GM21423 (cell line): ENCODE results near the gene ME3.
"Not testable (repeated sequence)": the region's sequence is repeated elsewhere in the genome, so short reads cannot be mapped to it uniquely, and the experiment has no call there.

ENCODE experiments used
- ATAC-seq: cut with Tn5 transposase; IDR thresholded peaks from one replicate; pipeline ENCODE4 v1.9.1; 2021; ENCODE audit warnings: mild to moderate bottlenecking, moderate library complexity; ENCODE audit not compliant: unreplicated experiment

The ME3 gene

DNA sequence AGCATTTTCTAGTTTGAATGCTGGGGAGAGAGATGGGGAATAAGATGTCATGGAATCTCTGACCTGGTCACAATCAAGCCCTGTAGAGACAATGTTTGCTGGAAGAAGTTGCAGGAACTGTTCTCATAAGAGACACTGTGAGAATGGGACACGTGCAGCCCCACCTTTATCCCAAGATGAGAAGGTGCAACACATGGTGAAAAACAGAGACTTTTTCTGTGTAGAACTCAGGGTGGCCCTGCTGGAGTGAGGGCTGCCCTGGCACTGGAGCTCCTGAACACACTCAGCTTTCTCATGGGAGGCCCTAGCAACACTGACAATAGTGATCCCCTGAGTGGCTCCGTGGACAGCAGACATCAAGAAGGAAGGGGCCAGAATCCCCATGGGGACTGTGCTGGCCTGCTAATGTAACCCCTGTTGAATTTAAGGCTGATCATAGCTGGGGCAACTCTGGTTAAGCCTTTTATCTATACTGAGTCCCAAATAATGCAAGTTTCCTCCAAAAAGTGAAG, 106.6 kb downstream of the ME3 start:
- no peak for ATAC-seq

DNA sequence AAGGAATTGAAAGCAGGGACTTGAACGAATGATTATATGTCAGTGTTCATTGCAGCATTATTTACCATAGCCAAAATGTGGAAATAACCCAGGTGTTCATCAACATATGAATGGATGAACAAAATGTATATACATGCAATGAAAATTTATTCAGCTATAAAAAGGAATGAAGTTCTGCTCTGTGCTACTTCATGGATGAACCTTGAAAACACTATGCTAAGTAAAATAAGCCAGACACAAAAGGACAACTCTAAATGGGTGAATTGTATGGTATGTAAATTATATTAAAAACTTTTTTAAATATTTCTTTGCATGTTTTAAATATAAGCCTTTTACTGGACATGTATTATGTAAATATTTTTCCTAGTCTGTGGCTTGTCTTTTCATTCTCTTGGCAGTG, 107.0 kb downstream of the ME3 start:
- no peak for ATAC-seq

DNA sequence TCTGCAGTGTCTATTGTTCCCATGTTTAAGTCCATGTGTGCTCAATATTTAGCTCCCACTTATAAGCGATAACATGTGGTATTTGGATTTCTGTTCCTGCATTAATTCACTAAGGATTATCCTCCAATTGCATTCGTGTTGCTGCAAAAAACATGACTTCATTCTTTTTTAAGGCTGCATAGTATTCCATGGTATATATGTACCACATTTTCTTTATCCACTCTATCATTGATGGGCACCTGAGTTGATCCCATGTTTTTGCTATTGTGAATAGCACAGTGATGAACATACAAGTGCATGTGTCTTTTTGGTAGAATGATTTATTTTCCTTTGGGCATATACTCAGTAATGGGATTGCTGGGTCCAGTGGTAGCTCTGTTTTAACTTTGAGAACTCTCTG, 109.6 kb downstream of the ME3 start:
- ATAC-seq = not testable (repeated sequence)

DNA sequence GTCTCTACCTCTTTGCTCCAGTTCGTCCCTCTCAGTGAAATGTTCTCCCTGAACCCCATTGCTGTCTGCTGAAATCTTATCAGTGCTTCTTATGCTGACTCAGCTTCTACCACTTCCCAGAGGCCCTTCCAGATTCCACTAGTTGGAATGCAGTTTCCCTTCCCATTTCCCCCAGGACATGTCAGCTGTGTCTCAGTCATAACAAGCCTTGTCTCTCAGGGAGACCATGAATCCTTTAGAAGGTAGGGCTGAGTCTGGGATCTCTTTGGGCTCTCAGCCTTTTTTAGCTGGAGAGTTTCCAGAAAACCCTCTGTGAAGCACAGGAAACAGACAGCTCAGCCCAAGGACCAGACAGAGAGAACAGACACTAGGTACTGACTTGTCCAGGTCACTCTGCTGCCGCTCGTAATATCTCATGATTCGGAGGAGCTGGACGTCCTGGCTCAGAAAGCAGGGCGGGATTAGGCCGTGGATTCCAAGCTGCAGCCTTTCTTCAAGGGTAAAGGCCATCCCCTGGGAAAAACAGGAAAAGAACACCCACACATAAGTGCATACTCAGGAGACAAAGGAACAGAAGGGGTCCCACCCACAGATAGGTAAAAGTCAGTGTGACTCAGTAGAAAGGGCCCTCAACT, 113.0 kb downstream of the ME3 start:
- ATAC-seq = no peak

DNA sequence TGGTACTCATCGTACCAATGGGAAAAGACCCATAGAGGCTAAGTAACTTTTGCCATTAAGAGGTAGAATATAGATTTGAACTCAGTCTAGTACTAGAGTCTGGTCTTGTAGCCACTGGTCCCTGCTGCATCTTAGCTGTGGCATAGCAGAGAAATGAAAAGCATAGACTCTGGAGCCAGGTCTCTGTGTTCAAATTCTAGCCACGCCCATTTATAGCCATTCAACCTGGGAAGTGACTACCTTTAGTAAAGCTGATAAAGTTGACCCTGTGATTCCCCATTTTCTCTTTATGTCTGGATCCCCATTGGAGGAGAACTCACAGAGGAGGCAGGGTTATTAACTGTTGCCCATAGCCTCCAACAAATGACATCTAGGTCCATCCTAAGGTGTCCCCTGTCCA, 113.6 kb downstream of the ME3 start:
- no peak for ATAC-seq

DNA sequence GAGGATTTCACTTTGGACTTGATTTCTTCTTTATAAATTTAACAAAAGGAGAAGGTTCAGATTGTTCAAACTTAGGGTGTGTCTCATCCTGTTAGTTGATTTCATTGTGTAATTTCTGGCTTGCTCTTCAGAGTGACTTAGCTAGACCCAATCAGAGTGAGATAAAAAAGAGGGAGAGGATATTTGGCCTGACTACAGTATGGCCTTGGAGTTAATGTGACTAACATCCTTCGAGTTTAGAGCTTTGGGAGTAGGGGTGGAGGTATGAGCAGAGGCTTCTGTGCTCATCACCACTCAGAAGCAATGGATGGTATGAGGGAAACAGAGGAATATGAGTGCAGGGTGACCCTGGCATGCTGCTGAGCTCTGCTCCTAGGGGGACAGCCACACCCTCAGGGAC, 114.2 kb downstream of the ME3 start:
- no peak for ATAC-seq

DNA sequence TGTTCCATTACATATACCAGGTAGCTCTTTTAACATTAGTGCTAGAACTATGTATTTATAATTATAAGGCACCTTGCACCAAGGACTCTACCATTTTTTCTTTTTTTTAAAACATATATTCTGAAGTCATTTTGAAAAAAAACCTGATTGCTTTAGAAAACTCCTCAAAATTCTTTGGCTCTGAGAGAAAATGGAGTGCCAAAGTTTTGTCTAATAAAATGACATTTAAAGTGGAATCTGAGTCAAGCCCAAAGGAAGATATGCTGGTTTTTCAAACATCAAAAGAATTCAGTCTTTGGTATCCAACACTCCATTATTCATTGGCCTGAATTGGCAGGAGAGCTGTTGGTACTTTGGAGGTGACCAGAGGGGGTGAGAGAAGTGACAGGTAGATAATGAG, 116.5 kb downstream of the ME3 start:
- no peak for ATAC-seq

DNA sequence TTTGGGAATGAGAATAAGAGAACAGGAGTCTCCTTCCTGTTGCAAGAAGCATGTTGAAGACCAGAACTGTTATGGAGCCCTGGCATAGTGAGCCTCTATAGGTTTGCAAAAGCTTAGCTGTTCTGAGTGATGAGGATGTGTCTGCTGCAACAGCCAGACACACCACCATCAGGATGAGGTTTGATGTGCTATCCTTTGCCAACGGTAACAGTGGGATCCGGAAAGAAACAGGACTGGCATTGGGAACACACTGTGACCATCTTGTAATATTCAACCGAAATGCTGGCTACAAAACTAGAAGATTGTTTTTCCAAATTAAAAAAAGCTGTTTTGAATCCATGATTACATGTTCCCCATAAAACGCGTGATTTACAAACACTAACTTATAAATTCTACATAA, 117.0 kb downstream of the ME3 start:
- no peak for ATAC-seq

DNA sequence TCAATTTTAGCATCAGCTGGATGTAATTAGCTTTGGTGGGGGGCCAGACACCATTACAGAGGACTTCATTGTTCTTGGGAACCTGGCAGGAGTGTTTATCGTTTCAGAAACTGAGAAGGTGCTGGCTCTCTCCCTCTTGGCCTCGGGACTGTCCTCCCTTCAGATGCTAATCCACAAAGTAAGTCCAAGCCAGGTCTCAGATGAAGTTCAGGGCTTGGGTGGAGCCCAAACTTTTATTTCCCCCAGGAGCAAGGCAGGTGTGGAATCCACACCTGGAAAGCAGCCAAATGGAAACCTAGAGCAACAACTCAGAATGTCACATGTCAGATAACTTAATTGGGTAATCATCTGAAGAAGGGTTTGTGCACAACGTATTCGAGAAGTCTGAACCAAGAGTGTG, 119.2 kb downstream of the ME3 start:
- no peak for ATAC-seq

DNA sequence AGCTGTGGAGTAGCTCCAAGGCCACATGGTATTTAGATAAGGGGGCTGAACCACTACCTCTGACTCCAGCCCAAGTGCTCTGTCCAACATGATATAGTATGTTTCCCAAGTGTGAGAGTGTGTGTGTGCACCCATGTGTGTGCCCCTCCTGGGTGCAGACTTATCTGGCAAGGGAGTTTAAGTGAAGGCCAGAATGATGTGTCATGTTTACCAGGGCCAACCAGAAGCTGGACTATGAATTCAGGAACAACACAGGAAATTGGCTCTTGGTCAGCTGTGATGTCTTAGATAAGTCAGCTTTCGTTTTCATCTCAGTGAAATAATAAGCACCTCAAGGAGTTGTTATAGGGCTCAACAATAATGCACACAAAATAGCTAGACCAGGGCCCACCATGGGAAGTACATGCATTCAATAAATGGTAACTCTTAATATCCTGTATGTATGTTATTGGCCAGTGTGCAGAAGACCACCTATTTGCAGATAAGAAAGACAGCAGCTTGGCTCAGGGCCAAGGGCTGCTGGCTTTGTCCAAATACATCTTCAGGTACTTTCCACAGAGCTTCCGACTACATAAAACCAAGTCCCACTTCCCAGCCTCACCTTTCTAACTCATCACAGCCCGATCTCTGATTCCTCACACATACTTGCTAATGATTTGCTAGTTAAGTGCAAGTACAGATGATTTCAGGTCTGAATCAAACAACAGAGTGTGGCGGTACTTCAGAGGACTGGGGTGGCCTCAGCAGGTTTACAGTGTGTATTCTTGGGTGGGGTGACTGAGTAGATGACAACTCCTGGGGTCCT, 120.9 kb downstream of the ME3 start:
- ATAC-seq = peak; percentile 62

DNA sequence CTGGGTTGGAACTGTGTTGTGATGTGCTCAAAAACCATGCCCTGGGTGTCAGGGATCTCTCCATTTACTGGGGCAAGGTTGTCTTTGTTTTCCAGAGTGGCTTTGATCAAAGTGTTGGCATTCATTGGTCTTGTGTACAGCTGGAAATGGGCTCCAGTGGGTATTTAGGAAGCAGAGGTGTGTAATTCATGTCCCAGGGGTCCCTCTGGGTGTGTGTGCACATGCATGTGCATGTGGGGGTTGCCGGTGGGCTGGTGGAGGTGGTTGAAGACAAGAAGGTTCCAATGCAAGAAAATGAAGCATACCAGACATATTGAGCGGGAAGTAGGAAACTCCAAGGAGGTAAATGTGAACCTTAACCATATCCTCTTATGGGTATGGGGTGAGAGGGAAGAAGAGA, 121.7 kb downstream of the ME3 start:
- ATAC-seq = no peak

DNA sequence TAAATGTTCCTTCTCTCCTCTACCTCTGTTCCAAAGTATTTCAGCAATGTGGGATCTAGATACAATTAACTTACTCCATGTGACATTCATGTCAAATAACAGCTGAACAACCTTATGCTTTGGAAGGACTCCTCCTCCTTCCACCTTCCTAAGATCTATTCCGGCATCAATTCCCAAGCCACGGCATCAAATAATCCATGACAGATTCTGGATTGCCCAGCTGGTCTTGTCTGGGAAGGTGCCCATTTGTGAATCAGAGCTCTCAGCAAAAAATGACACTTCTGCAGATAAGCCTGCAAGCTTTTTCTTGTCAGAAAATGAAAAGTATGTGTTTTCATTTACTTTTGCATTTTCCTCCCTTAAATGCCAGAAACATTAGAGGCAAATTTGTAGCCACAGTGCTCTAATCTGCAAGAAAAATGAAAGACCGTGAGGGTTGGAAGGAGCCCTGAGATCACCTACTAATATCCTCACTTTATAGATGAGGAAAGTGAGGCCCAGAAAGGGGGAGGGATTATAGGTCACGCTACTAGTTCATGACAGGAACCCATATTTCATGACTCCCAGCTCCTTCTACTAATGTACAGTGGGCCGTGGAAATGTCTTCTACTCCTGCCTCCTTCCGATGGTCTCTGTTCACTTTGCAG, 124.0 kb downstream of the ME3 start:
- ATAC-seq = no peak

DNA sequence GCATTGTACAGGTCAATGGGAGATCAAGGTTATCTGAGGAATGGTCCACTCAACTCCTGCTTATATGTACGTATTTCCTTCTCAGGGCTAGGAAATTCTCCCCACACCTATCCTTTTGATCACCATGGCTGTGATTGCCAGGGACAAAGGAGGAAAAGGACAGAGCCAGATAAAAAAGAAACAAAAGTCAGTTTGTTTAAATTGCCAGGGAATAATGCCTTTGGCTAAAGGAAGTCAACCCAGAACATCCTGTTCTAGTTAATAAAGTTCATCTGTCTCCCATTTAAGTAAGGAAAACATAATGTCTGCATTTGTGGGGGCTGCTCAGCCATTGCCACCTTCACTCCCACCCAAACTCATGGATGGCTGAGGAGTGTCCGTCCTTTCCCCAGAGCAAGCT, 124.7 kb downstream of the ME3 start:
- ATAC-seq = no peak

DNA sequence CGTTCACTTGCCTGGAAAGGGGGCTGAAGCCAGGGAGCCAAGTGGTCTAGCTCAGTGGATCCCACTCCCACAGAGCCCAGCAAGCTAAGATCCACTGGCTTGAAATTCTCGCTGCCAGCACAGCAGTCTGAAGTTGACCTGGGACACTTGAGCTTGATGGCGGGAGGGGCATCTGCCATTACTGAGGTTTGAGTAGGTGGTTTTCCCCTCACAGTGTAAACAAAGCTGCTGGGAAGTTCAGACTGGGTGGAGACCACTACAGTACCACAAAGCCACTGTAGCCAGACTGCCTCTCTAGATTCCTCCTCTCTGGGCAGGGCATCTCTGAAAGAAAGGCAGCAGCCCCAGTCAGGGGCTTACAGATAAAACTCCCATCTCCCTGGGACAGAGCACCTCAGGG, 131.1 kb downstream of the ME3 start:
- not testable (repeated sequence) for ATAC-seq

DNA sequence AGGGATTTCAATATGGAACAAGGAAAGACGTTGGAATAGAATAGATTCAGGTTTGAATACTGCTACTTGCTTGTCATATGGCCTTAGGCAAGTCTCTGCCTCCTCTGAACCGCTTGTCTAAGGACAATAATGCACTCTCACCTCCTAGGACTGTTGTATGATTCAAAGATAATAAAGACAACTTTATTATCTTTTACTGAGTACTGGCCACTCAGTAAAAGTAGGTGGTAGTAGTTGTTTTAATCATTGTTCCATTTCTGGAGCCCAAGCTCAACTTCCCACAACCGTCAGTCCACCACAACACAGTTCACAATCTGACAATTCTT, 134.2 kb downstream of the ME3 start:
- ATAC-seq = no peak

DNA sequence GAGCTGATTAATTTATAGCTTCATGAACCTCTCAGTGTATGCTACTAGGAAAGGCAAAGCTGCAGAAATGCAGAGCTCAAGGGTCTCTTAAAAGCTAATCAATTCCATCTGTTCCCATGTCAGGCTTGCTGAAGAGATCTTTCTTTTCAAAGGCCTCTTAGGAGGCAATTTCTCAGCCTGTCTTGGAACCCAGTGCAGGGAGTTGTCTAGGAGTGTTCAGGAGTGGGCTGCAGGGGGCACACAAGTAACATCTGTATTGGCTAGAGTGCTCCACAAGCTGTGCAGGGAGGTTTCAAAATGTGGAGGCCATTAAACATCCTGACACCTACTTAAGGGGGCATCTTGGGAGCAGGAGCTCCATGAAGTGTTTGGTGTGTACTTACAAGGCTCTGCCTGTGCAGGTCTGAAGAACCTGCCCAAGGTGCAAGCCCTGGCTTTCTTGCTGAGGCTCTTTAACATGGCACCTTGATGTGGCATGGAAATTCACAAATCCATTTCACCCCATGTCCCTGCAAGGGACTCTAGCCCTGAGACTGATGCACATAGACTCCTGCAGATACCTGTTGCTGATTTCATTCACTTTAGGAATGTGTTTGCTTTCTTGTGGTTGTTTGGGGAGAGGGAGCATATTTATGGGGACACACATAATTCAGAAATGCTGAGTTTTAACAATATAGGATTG, 134.7 kb downstream of the ME3 start:
- no peak for ATAC-seq

DNA sequence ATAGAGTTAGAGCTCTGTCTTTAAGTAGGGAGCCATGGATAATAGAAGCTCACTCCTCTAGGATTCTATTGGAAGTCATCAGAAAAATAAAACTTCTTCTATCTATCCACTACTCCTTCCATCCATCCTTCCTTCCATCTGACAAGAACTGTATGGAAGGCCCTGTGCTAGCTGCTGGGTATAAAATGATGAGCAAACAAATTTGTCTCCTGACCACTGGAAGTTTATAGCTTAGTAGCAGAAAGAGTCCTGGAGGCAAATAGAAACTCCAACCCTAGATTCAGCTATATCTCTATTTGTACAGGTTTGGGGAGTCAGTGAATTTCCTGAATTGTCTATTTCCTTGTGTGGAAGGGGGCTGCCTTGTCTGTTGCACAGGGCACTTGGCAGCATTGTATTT, 136.6 kb downstream of the ME3 start:
- no peak for ATAC-seq

DNA sequence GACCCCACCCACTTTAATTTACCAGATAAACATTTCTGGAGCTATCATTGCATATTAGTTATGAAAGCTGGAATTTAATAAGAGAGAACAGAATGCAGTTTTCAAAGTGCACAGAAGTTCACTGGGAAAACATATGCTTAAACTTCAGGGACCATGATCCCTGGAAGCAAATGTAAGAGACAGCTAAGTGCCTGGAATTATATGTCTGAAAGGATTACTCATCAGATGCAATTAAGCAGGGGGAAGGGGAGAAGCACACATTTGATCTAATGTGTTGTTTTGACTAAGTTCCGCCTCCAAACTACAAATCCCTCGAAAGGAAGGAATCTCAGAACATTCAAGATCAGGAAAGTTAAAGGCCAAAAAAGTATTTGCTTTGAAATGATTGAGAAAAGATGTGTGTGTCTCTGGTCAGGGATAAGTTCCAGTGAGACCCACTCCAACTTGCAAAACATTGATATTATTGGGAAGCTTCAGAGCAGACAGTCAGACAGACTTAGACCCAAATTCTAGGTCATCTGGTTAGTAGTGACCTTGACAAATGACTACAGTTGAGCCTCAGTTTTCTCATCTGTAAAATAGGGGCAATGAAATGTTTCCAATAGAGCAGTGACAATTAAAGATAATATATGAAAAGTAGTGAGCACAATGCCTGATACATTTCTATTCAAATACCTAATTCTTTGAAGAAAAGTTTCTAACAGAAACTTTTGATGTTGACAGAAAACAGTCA, 147.6 kb downstream of the ME3 start:
- no peak for ATAC-seq

DNA sequence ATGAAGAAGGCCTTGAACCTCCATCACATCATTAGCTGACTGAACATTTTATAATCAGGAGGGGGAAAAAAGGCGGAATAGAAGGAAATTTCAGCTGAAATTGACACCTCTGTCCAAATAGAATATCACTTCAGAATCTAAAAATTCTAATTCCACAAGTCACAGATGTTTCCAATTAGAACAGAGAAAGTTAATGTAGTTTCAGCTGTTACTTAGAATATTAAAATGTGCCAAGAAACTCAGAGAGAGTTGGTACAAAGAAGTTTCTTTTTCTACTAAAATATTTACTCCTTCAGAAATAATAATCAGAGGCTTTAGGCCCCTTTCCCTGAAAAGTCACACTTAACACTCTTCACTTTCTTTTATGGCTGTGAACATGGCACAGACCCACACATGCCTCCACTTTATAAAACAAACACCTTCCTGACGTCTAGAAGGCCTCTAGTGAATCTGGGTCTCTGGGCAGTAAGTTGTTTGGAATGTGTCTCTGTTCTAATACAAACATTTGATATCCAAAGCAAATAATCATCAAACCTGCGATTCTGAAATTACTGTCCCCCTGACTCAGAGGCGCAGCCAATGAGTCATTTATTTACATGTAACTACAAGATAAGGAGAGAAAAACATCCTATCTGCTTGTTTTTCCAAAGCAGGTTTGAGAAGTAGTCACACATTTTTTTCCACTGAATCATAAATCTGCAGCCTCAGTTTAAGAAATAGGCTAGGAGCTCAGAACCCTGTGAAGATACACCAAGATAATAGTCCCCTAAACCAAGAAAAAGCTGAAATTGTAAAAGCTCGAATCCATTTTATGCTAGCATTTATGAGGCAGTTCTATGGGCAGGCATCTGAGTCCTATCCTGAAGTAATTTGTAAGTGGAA, 148.4 kb downstream of the ME3 start:
- ATAC-seq = no peak

DNA sequence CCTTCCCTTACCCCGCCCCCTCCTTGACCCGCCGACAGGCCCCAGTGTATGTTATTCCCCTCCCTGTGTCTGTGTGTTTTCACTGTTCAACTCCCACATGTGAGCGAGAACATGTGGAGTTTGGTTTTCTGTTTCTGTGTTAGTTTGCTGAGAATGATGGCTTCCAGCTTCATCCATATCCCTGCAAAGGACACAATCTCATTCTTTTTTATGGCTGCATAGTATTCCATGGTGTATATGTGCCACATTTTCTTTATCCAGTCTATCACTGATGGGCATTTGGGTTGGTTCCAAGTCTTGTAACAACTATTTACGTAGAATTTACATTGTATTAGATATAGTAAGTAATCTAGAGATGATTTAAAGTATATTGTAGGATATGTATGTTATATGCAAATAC, 149.9 kb downstream of the ME3 start:
- ATAC-seq = not testable (repeated sequence)
